ENCODE measurements around the gene PRAMEF27.
"Not testable (repeated sequence)": the region's sequence is repeated elsewhere in the genome, so short reads cannot be mapped to it uniquely, and the experiment has no call there.

Gene PRAMEF27

DNA sequence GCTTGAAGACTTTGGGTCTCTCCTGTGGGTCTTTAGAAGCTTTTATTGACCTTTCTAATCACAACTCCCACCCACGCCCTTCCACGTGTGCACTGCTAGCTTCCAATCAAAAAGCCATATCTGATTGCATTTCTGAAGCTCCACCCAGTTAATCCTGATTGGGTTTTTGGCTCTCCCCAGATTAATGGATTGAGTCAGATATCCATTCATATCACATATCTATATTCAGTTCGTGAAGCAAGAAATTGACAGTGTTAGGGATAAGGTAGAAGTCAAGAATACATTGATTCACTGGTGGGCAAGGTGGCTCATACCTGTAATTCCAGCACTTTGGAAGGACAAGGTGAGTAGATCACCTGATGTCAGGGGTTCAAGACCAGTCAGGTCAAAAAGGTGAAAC is at the start of gene PRAMEF27:
Gene PRAMEF27, minus strand, starts transcription at position 101 of the 400 bp plus-strand sequence. CDS start 2,916 bp downstream, outside the sequence.
- not testable (repeated sequence) for DNase-seq (ENCODE audit: low read depth)

GRCh38 chr1:13070474-13070873 is 14.1 kb upstream of the PRAMEF27 start, which contains the start of gene PRAMEF25:
Gene PRAMEF25 (plus strand): TSS chr1:13070774. CDS start chr1:13073694, 2,920 bp downstream.
- DNase-seq (ENCODE audit: low read depth): not testable (repeated sequence)

DNA sequence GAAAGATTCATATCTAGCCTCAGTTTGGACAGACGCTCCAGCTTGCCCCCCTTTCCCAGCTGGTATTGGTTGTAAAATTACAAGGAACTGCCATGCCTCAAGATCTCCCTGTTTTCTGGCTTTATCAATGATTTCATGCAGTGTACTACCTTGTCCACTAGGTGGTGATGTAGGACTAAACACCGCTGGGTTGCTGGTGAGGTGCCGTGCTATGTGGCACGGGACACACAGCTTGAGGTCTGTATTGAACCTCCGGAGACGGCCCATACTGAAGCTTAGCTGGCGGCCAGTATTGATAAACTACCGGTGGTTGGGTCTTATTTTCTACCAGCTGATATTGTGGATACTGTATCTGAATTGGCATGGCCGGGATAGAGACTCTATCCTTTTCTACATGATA is 36.5 kb downstream of the PRAMEF27 start:
- not testable (repeated sequence) for DNase-seq (ENCODE audit: low read depth)

DNA sequence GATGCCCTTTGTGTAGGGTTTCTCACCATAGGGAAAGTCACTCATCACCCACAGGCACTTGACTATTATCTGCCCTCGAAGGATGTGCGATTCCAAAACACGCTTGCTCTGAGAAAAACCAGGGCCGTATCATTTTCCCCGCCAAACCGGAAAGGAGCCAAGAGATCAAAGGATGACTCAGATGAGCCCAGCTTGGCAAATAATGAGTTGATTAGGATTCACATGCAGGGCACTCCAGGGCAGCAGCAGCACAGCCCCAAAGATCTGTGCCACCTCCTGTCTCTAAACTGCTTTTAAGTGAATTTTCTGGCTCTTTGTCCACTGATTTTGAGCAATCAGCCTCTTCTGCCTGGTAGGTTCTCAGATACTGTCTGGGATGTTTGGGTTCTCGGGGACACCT is 44.4 kb downstream of the PRAMEF27 start:
- DNase-seq (ENCODE audit: low read depth): not testable (repeated sequence)

- not testable (repeated sequence) for DNase-seq (ENCODE audit: low read depth)
These were observed 47.0 kb downstream of the PRAMEF27 start for GRCh38 chr1:13009348-13009747.

DNA sequence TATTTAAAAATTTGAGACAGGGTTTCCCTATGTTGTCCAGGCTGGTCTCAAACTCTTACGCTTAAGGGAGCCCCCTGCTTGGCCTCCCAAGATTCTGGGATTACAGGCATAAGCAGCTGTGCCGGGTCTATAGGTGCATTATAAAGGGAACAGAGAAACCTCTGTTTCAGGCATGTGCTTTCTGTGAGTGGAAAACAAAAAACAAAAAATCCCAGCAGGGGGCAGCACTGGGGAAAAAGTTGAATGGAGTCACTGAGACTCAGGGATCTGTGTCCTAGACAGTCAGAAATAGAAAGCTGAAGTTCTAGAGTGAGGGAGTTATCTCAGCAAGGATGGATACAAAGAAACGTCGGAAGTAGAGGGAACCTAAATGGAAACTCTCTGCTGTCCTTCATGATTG is 50.6 kb downstream of the PRAMEF27 start:
- not testable (repeated sequence) for DNase-seq (ENCODE audit: low read depth)
